Aorta (tissue), 5 donors: ENCODE measurements around the gene FEM1C. TPM values are rescaled to one million over a fixed set of nuclear protein-coding genes. Genes with fewer than 3 reads are reported as not detected.

Source experiments
- ATAC-seq: fragments of 200-7000 bp; cut with Tn5 transposase; one replicate; pipeline ENCODE4 v1.9.1; 2022; ENCODE audit warnings: moderate library complexity; ENCODE audit not compliant: low FRiP score
- DNase-seq, 2 donors: peaks; one replicate each; pipeline ENCODE4 v3.0.0-alpha.2; 2020
- H3K27ac ChIP-seq, 2 donors: one replicate each; pipeline ENCODE4 v1.5.1; 2013; ENCODE audit warnings: low read length in 2 of 2, mild to moderate bottlenecking in 2 of 2, moderate library complexity in 2 of 2, control low read depth in 1 of 2, inconsistent platforms in 1 of 2, low read depth in 1 of 2
- H3K27me3 ChIP-seq, 2 donors: one replicate each; pipeline ENCODE4 v1.6.1; 2013; ENCODE audit warnings: control low read depth in 1 of 2, low read length in 1 of 2, mild to moderate bottlenecking in 1 of 2, moderate library complexity in 1 of 2; ENCODE audit not compliant: insufficient read depth in 2 of 2, control insufficient read depth in 1 of 2
- H3K36me3 ChIP-seq, 2 donors: one replicate each; pipeline ENCODE4 v1.6.1; 2013; ENCODE audit warnings: control low read depth in 1 of 2, low read length in 1 of 2, mild to moderate bottlenecking in 1 of 2; ENCODE audit not compliant: insufficient read depth in 2 of 2, control insufficient read depth in 1 of 2
- H3K4me1 ChIP-seq, 2 donors: one replicate each; pipeline ENCODE4 v1.6.1; 2013; ENCODE audit warnings: low read length in 2 of 2, control low read depth in 1 of 2, mild to moderate bottlenecking in 1 of 2, moderate library complexity in 1 of 2; ENCODE audit not compliant: insufficient read depth in 2 of 2, control insufficient read depth in 1 of 2
- H3K4me3 ChIP-seq, 2 donors: one replicate each; pipeline ENCODE4 v1.5.1; 2013; ENCODE audit warnings: low read length in 2 of 2, control low read depth in 1 of 2, mild to moderate bottlenecking in 1 of 2
- H3K9me3 ChIP-seq: one replicate; pipeline ENCODE4 v1.6.1; 2013; ENCODE audit warnings: mild to moderate bottlenecking, low read length; ENCODE audit not compliant: control insufficient read depth
- WGBS, 2 donors: extraction: QIAGEN DNeasy Blood & Tissue Kit; methylation state at CpG; one replicate each; pipeline ENCODE4 v1.1.7; 2013; 5-methylcytosine and 5-hydroxymethylcytosine counted together
- intact Hi-C, 2 donors: fragments of 100-400 bp; cut with DNase I; formaldehyde crosslinking; loops; one replicate each; pipeline versions ENCODE4 v1.14.2 to v1.15.0; 2022
- polyA plus RNA-seq, 2 donors: library from polyadenylated mRNA; stranded (reverse); fragments of 200-250 nt; gene quantifications; one replicate each; pipeline ENCODE4 v1.2.3, GENCODE V29; 2013
- total RNA-seq, 2 donors: library from RNA; stranded (reverse); fragmentation: NEBNext Ultra II Directional; extraction: Animal tissue kit (Norgen Biotek cat#: 25700); gene quantifications; one replicate each; pipeline ENCODE4 v1.2.1, GENCODE V29; 2021
- donor health status: healthy with polysubstance abuse.
- donor health status: Bipolar disorder and iron deficiency.
- donor health status: DM: no; HTN: no; CAD: no.
- donor health status: DM: no; HTN: no; CAD: no.
- donor health status: DM: yes; HTN: yes; CAD: no.

Gene FEM1C
- total and polyA plus RNA-seq, 4 donors, result 5.1 to 21.0 (median 13.0) TPM

GRCh38 chr5:115522832-115523403, 21.7 kb downstream of the FEM1C start:
- Histone ChIP-seq H3K36me3 (peaks cover 2 to 8% of the 10 kb centered on the region in 2 donors), H3K9me3 (no peaks in the 10 kb centered on the region), H3K27ac (no peak overlapping the region), H3K4me3 (no peak overlapping the region), H3K4me1 (peaks cover 2 to 7% of the 10 kb centered on the region in 2 donors), H3K27me3 (no peaks in the 10 kb centered on the region)
- intact Hi-C loops, result no loop called here
- DNase-seq (no peak), ATAC-seq (no peak)

GRCh38 chr5:115520191-115520590, 24.4 kb downstream of the FEM1C start:
- Histone ChIP-seq H3K27me3 (no peaks in the 10 kb centered on the region), H3K4me3 (no peak overlapping the region), H3K9me3 (no peaks in the 10 kb centered on the region), H3K27ac (no peak overlapping the region), H3K36me3 (peaks cover 2 to 8% of the 10 kb centered on the region in 2 donors), H3K4me1 (peaks cover 0 to 2% of the 10 kb centered on the region in 2 donors)
- no peak for DNase-seq
- WGBS, 2 donors, result 87 to 94% methylated on average over 2 of the region's 2 CpGs
- ATAC-seq, result no peak
- intact Hi-C loops, result no loop called here

GRCh38 chr5:115516372-115516771, 28.2 kb downstream of the FEM1C start:
- WGBS, 2 donors, result 11 to 70% methylated on average over 1 of the region's 1 CpG
- H3K36me3 ChIP-seq, result peaks cover 0 to 5% of the 10 kb centered on the region in 2 donors
- H3K4me3 ChIP-seq, result no peak overlapping the region
- intact Hi-C loops, result no loop called here
- peaks cover 6% of the 10 kb centered on the region for H3K9me3 ChIP-seq
- no peaks in the 10 kb centered on the region for H3K4me1 ChIP-seq
- ATAC-seq (no peak), DNase-seq (no peak)
- no peaks in the 10 kb centered on the region for H3K27me3 ChIP-seq
- H3K27ac ChIP-seq, result no peak overlapping the region

GRCh38 chr5:115514220-115514619, 30.4 kb downstream of the FEM1C start:
- Histone ChIP-seq H3K36me3 (peaks cover 0 to 5% of the 10 kb centered on the region in 2 donors), H3K27ac (no peak overlapping the region), H3K4me1 (no peaks in the 10 kb centered on the region), H3K9me3 (peaks cover 6% of the 10 kb centered on the region), H3K27me3 (no peaks in the 10 kb centered on the region), H3K4me3 (no peak overlapping the region)
- intact Hi-C loops, result no loop called here
- WGBS, 2 donors, result 91 to 93% methylated on average over 5 of the region's 5 CpGs
- no peak for DNase-seq
- no peak for ATAC-seq

GRCh38 chr5:115511632-115512031, 32.9 kb downstream of the FEM1C start:
- no peak overlapping the region for H3K27ac ChIP-seq
- peaks cover 6% of the 10 kb centered on the region for H3K9me3 ChIP-seq
- no peak overlapping the region for H3K4me3 ChIP-seq
- WGBS, 2 donors, result 86 to 94% methylated on average over 3 of the region's 3 CpGs
- no peaks in the 10 kb centered on the region for H3K27me3 ChIP-seq
- ATAC-seq (no peak), DNase-seq (no peak)
- intact Hi-C loops, result no loop called here
- H3K36me3 ChIP-seq, result peaks cover 0 to 5% of the 10 kb centered on the region in 2 donors
- no peaks in the 10 kb centered on the region for H3K4me1 ChIP-seq

- intact Hi-C loops, result no loop called here
- no peak for ATAC-seq
- no peak overlapping the region for H3K4me3 ChIP-seq
- peaks cover 0 to 5% of the 10 kb centered on the region in 2 donors for H3K36me3 ChIP-seq
- peaks cover 6% of the 10 kb centered on the region for H3K9me3 ChIP-seq
- no peaks in the 10 kb centered on the region for H3K27me3 ChIP-seq
- H3K27ac ChIP-seq, result no peak overlapping the region
- DNase-seq, result no peak
- no peaks in the 10 kb centered on the region for H3K4me1 ChIP-seq
- 0% methylated on average over 1 of the region's 1 CpG for WGBS, 2 donors
These were observed 34.4 kb downstream of the FEM1C start for GRCh38 chr5:115510145-115510645.

- intact Hi-C loops, result no loop called here
- Histone ChIP-seq H3K9me3 (peaks cover 6% of the 10 kb centered on the region), H3K4me1 (no peaks in the 10 kb centered on the region), H3K36me3 (peaks cover 0 to 5% of the 10 kb centered on the region in 2 donors), H3K27me3 (no peaks in the 10 kb centered on the region), H3K27ac (no peak overlapping the region), H3K4me3 (no peak overlapping the region)
- DNase-seq (no peak), ATAC-seq (no peak)
- 73 to 82% methylated on average over 2 of the region's 2 CpGs for WGBS, 2 donors
These were observed 35.0 kb downstream of the FEM1C start for GRCh38 chr5:115509547-115509946.

- H3K27ac ChIP-seq, result no peak overlapping the region
- DNase-seq (no peak), ATAC-seq (no peak)
These were observed 36.9 kb downstream of the FEM1C start for GRCh38 chr5:115507681-115508080.

GRCh38 chr5:115503420-115503819, 41.2 kb downstream of the FEM1C start:
- no peaks in the 10 kb centered on the region for H3K9me3 ChIP-seq
- H3K27ac ChIP-seq, result no peak overlapping the region
- DNase-seq, result no peak
- WGBS, 2 donors, result 86 to 98% methylated on average over 1 of the region's 1 CpG
- intact Hi-C loops, result no loop called here
- no peaks in the 10 kb centered on the region for H3K4me1 ChIP-seq
- no peaks in the 10 kb centered on the region for H3K36me3 ChIP-seq
- no peaks in the 10 kb centered on the region for H3K27me3 ChIP-seq
- ATAC-seq, result no peak
- no peak overlapping the region for H3K4me3 ChIP-seq

More at GRCh38 chr5:115507681-115508080, 36.9 kb downstream of the FEM1C start:
- WGBS, 2 donors, result 30 to 41% methylated on average over 2 of the region's 2 CpGs
- peaks cover 6% of the 10 kb centered on the region for H3K9me3 ChIP-seq
- H3K4me3 ChIP-seq, result no peak overlapping the region
- no peaks in the 10 kb centered on the region for H3K4me1 ChIP-seq
- H3K27me3 ChIP-seq, result no peaks in the 10 kb centered on the region
- peaks cover 0 to 5% of the 10 kb centered on the region in 2 donors for H3K36me3 ChIP-seq
- intact Hi-C loops, result no loop called here
